GM18526 (cell line): ENCODE measurements around the gene AHCYL1.
A peak's percentile ranks its signal among the peaks of the same experiment; 100 is the strongest.

Source experiments
- POLR2A ChIP-seq: IDR thresholded peaks from 3 replicates; pipeline ENCODE4 v1.6.1; 2011; ENCODE audit not compliant: insufficient read length; ENCODE audit errors: extremely low read depth

Gene AHCYL1

GRCh38 chr1:109984456-109985246, at the start of gene AHCYL1:
AHCYL1 (plus strand) TSS chr1:109984765; CDS start chr1:109985053, 288 bp downstream.
- peak; percentile 85 for TF ChIP-seq POLR2A

- no peak for TF ChIP-seq POLR2A
Observed at GRCh38 chr1:109935451-109935900, 49.1 kb upstream of the AHCYL1 start.

- TF ChIP-seq POLR2A, result no peak
Observed at GRCh38 chr1:109937738-109938137, 46.8 kb upstream of the AHCYL1 start.

DNA sequence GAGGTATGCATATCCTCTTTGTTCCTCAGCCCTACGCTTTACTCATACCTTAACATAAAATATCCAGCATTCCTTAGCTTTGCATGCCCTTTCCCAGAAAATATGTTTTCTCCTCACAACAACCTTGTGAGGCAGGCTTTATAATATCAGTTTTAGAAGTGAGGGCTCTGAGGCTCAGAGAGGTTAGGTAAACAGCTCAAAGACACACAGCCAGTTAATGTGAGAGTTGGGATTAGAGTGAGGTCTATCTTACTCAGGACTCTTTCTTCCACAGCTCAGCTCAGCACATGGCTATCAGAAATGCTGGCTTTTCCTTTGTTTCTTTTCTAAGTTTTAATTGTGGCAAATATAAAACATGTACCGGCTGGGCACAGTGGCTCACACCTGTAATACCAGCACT, 46.0 kb upstream of the AHCYL1 start:
- TF ChIP-seq POLR2A, result no peak

- no peak for TF ChIP-seq POLR2A
Observed at GRCh38 chr1:109942434-109942833, 42.1 kb upstream of the AHCYL1 start.

DNA sequence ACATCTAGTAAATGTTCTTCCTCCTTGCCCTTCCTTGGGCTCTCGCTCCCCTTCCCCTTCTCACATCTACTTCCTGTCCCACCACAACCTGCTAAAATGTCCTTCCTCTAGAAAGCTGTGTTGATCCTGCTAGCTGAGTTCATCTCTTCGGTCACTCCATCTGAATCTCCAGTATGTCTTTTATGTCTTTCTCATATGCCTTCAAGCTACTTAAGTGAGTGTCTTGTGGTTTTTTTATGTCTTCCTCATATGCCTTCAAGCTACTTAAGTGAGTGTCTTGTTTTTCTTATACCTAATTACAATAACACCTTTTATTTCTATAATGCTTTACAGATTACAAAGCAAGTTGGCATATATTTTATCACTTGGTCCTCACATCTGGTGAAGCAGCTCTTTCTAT, 40.0 kb upstream of the AHCYL1 start:
- TF ChIP-seq POLR2A, result no peak

GRCh38 chr1:109946511-109946910, 38.1 kb upstream of the AHCYL1 start:
- TF ChIP-seq POLR2A, result no peak

DNA sequence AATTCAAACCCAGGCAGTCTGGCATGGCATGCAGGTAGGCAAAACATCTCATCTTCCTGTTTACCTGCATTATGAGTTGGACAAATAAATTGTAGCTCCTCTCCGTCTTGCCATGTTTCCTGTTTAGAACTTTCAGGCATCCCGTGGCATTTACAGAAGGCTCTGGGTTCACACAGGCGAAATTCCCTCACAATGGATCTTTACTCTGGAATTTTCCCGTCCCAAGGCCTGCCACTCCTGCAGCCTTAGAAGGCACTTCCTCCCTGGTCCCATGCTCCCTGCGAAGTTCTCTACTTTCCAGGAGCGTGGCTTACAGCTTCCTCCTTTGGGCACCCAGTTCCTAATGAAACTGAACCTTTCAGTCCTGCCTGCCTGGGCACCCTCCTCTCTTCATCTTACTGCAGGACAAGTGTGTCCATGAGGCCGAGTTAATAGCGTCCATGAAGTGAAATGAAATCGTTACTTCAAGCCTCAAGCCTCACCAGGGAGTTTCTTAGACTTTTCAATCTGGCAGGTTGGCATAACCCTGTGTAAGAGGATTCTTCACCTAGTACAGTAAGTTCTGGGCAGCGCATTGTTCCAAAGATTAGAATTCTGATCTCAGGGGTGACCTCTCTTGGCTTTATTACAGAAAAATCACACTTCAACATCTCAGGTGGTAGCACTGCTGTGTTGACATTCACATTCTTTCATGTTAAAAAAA, 36.8 kb upstream of the AHCYL1 start:
- TF ChIP-seq POLR2A, result no peak

DNA sequence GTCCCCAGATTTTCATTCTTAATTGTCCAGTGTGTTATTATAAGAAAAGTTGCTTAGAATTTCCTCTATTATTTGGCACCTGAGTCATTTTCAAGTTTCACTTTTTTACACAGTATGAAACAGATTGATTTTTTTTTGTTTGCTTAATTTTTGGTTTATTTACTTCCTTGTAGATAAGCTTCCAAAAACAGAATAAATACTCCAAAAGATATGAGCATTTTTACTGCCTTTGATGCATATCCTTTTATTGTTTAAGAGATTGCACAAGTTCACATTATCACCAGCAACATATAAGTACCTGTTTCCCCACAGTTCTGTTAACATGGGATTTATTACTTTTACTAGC, 36.3 kb upstream of the AHCYL1 start:
- TF ChIP-seq POLR2A, result no peak

DNA sequence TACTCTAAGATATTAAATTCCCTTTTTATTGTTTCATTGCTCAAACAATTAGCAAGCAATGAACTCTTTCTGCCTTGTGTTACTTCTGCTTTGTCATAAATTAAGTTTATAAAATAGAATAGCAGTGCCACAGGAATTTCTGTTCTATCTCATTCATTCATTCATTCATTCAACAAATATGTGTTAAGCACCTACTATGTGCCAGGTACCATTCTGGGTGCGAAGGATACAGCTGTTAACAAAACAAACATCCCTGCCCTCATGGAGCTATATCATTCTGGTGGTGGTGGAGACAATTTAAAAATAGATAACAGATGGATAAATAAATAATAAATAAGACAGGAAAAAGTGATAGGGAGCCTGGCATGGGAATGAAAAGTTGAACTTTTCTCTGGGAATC, 34.5 kb upstream of the AHCYL1 start:
- TF ChIP-seq POLR2A, result no peak

DNA sequence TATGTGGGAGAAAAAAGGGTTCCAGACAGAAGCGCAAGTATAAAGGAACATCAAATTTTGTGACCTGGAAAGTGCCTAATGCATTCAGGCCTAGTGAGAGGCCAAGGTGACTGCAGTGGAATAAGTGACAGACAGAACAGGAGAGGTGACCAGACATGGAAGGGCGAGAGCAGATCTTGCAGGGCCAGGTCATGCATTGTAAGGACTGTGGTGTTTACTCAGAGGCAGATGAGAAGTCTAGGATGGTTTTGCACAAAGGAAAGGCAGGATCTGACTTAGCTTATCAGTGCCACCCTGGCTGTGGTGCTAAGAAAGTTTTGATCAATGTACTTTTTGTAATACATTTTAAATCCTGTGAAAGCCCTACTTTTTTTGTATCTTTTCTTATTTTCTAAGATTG, 34.1 kb upstream of the AHCYL1 start:
- no peak for TF ChIP-seq POLR2A

DNA sequence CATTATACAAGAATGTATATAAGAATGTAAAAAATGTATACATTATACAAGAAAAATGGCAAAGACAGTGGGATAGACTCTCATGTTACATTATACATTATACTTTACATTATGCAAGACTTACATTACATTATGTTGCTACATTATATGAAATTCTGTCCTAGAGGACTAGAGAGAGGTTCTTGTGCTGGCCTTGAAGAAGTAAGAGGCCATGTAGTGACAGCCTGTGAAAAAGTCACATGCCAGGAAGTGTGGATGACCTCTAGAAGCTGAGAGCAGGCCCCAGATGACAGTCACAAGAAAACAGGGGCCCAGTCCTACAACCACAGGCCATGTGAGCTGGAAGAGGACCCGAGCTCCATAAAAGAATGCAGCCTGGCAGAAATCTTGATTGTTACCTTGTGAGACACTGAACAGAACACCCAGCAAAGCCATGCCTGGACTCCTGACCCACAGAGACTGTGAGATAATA, 30.5 kb upstream of the AHCYL1 start:
- no peak for TF ChIP-seq POLR2A

DNA sequence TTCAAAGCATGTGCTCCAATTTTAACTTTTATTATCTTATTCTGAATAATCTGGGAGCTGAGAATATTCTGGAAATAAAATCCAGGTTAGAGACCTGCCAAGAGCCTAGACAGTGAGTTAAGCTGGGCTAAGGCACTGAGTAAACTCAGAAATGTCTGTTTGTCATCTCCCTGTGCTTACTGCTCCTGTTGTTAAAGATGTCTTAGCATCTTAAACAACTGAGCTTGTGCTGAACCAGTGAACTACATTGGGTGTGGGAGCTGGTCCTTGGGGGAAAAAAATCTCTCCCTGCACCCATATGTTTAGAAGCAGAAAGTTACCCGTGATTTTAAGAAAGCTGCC, 25.0 kb upstream of the AHCYL1 start:
- no peak for TF ChIP-seq POLR2A

- TF ChIP-seq POLR2A, result no peak
Observed at GRCh38 chr1:109959974-109960744, 24.4 kb upstream of the AHCYL1 start.

DNA sequence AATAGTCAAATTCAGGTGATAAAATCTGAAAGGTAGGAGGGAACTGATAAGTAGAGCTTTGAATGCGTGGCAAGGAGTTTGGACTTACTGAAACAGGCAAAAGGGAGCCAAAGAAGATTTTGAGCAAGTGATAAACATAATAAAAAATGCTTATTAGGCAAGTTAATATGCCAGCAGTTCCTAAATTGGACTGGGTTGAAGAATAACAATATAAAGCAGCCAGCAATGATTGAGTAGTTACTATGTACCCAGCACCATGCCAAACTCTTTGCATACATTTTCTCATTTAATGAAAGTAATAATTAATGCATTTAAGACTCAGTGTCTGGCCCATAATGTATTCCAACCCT, 23.8 kb upstream of the AHCYL1 start:
- TF ChIP-seq POLR2A, result no peak

DNA sequence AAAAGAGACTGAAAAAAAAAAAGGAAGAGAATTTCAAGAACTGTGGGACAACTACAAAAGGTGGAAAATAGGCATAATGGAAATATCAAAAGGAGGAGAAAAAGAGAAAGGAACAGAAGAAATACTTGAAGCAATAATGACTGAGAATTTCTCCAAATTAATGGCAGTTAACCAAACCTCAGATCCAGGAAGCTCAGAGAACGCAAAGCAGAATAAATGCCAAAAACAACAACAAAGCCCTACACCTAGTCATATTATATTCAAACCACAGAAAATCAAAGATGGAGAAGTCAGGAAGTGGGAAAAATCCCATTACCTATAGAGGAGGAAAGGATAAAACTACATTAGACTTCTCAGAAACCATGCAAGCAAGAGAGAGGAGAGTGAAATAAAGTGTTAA, 20.7 kb upstream of the AHCYL1 start:
- no peak for TF ChIP-seq POLR2A
